GM10266 (cell line): ENCODE results near the gene ZBTB47.

Experiments
- DNase-seq: peaks from one replicate; pipeline ENCODE4 v3.0.0; 2012; ENCODE audit errors: extremely low spot score
- CTCF ChIP-seq: IDR thresholded peaks from 2 replicates; pipeline ENCODE4 v1.5.1; 2012; ENCODE audit warnings: mild to moderate bottlenecking, low read depth; ENCODE audit not compliant: control insufficient read depth, insufficient read depth; ENCODE audit errors: missing control alignments

Gene ZBTB47

GRCh38 chr3:42690191-42690590 is 36.7 kb downstream of the ZBTB47 start:
- no peak for DNase-seq
- TF ChIP-seq CTCF: no peak

GRCh38 chr3:42690766-42691680 is 37.5 kb downstream of the ZBTB47 start:
- no peak for TF ChIP-seq CTCF
- no peak for DNase-seq

DNA sequence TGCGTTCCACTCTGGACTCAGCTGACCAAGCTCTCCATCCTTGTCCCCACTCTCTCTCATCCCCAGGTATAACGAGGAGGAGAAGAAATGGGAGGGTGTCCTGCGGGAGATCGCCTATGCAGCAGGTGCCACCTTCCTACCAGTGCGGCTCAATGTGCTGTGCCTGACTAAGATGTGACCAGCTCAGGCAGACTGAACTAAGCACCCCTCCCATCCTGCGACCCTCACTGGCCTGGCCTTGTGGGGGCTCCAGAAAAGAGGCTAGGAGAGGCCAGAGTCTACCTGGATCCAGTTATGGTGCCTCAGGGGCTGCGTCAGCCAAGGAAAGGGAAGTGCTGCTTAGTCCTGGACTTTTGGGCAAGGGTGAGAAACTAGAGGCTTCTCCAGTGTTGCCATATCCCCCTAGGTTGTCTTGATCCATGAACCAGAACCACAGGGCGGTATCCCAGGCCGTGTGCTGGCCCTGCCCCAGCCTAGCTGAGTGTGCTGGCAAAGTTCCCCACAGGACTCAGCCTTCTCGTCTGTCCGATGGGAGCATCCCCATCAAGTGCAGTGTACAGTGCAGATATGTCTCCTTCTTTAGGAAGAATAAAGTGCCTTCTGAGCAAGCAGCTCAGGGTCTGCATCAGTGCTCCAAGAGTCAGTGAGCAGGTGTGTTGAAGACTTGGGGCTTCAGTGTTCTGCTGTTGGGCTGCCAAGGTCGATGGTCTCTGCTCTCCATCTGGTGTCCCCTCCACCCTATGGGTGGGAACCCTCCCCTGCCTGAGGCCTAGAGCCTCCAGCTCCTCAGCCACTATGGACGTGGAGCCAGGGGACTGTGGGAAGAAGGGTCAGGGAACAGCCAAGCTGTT is 38.5 kb downstream of the ZBTB47 start:
- no peak for DNase-seq
- no peak for TF ChIP-seq CTCF

- no peak for DNase-seq
- no peak for TF ChIP-seq CTCF
Observed at GRCh38 chr3:42692667-42693529, 39.4 kb downstream of the ZBTB47 start.

DNA sequence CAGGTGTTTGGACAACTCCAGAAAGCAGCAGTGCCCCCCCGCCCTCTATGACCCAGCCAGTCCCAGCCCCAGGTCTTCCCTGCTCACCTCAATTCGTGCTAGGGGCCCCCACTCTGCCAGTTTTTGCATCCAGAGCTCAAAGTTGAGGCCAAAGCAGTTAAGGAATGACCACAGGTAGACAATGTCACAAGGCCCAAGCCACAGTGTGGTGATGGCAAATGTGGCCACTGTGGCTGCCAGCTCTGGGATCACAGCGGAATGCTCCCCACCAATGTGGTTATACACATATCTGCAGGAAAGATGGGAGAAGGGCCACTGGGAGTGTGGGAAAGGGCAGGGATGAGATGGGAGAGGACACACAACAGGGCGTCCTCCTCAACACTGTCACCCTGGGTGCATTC is 40.0 kb downstream of the ZBTB47 start:
- no peak for TF ChIP-seq CTCF
- DNase-seq: no peak

GRCh38 chr3:42694366-42694765 is 40.9 kb downstream of the ZBTB47 start:
- TF ChIP-seq CTCF: no peak
- no peak for DNase-seq
